RCC 7860 (cell line): ENCODE results near the gene ILK.
A peak's percentile ranks its signal among the peaks of the same experiment; 100 is the strongest.

ENCODE experiments used
- DNase-seq: peaks from one replicate; pipeline ENCODE4 v3.0.0-alpha.2; 2015; ENCODE audit warnings: low spot score
- FAIRE-seq: peaks from 2 replicates; lab custom pipeline; 2012; peaks lifted over from hg19 to GRCh38; lab: Jason Lieb, UNC

Gene ILK

DNA sequence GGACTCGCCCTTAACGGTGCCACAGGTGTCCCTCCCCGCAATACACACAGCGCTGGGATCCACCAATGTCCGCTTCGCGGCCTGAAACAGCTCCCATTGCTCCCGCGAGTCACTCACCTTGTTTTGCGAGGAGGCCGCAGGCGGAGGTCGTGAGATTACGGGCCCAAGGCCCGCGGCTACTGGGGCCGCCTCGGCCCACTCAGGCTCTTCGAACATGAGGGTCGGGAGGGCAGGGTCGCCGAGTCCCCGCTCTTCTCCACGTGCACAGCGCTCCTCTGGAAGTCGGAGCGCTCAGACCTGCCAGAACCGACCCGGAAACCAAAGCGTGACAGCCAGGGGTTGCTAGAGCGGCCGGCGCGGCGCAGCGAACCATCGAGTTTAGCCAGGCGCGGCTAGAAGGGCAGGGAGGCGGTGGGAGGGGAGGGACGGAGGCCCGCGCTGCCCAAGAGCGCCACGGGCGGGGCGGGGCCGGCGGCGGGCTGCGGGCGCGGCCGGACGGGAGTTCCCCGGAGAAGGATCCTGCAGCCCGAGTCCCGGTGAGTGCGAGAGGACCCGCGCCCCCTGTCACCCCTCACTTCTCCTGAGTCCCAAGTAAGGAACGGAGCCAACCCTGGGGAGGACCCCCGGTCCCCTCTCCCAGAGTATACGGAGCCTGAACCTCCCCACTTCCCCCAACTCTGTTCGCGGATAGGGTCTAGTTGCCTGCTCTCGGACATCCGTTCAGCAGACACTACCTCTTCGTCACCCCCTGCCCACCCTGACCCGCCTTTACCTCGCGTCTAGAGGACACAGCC lies at the start of gene ILK, which contains the start of gene RRP8:
Gene ILK (plus strand): TSS at position 488 of the 794 bp plus-strand sequence. CDS start 498 bp downstream, outside the sequence.
Gene RRP8 (minus strand): TSS at position 330 of the 794 bp plus-strand sequence. CDS start 114 bp downstream, at position 216.
- DNase-seq (peak; percentile 66), FAIRE-seq (no peak)

DNA sequence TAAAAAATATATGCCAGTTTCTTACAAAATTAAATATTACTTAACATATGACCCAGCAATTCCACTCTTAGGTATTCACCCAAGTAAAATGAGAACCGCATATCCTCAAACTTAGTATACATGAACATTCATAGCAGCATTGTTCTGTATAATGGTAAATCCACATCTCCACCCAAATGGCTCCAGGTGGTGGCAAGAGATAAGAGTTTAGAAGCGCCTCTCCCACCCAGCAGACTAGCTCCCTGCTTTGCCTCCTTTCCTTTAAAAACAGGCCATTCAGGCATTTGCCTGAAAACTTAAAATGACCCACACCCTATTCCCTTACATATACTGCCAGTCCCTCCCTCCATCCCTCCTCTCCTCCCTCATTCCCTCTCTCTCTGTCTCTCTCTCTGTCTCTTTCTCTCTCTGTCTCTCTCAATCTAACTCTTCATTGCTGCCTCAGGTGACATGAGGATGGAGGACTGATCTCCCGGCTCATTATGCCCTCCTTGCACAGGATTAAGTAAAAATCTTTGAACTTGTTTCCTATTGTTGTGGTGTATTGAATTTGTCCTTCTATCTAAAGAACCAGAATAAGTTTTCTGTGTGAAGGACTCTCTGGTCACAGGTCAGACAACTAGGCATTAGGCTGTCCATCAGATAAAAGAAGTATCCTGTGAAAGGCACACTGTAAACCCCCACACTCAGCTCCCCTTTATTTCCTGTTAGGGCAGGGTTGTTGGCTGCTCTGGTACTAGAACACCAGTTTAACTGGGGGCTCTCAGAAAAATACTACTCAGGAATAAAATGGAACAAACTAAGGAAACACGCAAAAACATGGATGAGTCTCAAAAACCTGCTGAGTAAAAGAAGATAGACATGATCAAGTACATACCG lies 48.5 kb upstream of the ILK start:
- DNase-seq = no peak
- FAIRE-seq = no peak

DNA sequence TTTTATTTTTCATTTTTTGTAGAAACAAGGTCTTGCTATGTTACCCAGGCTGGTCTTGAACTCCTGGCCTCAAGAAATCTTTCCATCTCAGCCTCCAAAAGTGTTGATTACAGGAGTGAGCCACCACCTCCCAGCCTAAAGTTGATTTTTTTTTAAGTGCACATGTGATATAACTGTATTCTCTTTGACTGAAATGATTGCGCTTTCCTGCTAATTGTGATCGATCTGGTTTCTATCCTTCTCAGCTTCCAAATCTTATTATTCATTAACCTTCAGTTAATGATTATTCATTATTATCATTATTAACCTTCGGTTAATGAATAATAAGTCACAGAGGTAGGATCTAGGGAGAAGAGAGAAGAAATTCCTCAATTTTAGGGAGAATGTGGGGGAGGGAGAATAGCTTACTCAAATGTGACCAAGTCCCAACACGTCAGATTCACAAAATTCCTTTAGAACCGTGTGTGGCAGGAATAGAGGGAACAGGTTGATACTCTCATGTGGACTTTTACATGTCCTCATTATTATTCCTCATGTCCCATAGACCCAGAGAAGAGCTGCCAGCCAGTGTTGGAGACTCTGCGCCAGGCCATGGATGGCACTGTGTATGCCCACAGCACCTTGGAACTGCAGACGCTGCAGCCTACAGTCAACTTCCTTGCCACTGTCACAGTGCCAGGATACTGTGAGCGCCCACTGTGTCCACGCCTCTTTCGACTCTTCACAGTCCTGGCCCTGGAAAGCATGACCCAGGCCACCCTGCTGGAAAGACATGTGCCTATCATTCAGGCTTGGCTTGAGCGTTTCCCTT lies 47.2 kb upstream of the ILK start:
- no peak for FAIRE-seq
- no peak for DNase-seq

DNA sequence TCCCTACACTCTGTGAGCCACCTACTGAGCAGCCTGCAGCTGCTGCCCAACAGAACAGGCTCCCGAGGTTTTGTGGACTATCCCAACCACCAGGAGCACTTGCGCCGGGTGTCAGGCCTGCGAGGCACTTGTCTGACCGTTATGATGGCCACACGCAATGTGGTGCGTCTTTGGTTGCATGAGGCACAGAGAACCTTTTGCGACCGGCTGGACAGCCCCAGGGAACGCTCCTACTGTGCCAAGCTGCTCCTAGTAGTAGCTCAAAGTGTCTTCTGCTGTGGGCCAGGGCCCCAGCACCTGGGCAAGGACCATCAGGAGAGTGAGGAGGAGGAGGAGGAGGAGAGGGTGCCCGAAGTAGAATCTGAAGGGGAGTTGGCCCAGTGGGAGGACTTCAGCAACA lies 46.5 kb upstream of the ILK start:
- DNase-seq (no peak), FAIRE-seq (no peak)

DNA sequence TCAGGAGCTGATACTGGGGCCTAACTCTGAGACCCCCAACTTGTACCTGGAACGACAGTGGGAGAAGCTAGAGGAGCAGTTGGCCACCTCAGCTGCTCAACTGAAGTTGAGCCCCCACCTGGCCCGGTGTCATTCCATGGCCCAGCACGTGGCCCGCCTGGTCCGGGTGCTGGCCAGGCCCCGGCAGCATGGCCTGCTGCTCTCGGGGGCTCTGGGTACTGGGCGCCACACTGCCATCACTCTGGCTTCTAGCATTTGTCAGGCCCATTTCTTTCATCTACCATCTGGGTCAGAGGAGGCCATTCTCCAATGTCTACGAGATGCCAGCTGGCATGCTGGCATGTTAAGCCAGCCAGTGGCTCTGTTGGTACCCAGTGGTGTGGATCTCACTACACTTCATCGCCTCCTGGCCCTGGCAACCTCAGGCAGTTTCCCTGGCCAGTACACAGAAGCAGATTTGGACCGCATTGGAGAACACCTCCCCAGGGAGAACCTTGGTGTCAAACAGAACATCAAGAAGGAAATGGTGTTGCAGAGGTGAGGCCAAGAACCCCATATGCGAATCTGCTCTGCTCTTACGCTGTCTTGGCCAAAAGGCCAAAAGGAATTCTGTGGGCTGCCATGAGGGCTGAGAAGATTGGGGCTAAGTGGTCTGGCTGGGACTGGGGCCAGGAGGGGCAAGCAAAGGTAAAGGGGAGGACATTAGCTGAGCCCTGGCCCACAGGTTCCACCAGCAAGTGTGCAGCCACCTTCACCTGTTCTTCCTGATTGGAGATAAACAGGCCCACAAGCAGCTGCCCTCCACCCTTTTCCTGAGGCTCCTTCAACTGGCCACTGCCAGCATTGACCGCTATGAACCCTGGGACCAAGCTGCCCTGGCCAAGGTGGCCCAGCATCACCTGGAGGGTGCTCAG lies 45.6 kb upstream of the ILK start:
- FAIRE-seq = no peak
- DNase-seq = no peak

DNA sequence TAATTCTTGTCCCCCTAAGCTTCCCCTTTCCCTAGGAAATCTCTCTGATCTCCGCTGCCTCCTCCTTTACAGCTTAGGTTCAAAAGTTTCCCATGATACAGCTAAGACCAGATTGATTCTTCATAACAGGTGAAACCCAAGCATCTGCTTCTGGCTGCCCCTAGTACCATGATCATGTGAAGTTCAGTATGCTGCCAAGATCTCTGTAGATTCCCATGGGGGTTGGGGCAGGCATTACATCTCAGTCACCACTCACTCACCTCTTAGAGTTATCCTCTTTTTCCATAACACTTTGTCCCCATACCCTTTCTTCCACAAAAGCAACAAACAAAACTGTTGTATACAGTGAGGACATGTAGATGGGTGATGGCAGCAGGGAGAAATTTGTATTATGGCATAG lies 44.2 kb upstream of the ILK start:
- DNase-seq (no peak), FAIRE-seq (no peak)

DNA sequence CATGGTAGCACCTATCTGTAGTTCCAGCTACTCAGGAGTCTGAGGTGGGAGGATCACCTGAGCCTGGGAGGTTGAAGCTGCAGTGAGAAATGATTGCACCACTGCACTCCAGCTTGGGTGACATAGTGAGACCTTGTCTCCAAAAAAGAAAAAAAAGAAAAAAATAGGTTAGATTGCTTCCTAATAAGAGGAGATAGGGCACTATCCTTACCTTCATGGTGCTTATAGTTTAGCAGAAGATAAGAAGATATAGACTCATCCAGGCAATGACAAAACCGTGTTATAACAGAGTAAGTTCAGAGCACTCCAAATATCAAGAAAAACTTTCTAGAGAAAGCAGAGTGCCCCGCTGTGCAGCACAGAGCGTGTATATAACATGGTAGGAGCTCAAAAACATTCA lies 42.3 kb upstream of the ILK start:
- FAIRE-seq (no peak), DNase-seq (no peak)

DNA sequence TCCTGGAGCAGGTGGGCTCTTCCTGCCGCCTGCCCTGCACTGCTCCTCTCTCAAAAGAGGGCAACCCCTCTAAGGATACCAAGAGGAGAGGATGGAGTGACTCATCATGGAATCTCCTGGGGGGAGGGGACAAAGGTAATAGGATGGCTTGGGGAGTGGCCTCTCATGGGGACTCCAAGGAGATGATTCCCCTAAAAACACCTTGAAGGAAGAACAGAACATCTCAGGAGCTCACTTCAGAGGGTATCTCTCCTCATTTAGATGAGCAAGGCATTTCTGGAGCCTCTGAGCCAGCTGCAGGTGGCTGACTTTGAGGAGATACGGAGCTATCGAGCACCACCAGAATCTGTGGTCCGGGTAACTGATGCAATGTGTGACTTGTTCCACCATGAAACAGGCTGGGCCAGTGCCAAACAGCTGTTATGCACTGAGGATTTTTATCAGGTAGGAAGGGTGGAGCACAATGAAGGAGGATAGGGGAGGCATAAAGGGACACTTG lies 40.4 kb upstream of the ILK start:
- FAIRE-seq (no peak), DNase-seq (no peak)

DNA sequence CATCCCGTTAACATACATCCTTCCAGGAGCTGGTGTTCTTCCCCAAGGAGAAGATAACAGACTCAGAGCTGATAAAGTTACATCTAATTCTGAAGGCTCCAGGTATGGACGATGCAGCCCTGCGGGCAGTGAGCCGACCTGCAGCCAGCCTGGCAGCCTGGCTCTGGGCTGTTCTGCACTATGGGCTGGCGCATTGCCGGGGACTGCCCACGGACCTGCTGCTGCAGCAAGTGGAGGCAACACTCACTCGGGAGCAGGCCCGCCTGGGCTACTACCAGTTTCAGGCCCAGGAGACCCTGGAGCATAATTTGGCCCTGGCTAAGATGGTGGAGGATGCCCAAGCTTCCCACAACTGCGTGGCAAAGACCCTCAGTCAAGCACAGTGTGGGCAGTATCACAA lies 39.9 kb upstream of the ILK start:
- DNase-seq (no peak), FAIRE-seq (no peak)

DNA sequence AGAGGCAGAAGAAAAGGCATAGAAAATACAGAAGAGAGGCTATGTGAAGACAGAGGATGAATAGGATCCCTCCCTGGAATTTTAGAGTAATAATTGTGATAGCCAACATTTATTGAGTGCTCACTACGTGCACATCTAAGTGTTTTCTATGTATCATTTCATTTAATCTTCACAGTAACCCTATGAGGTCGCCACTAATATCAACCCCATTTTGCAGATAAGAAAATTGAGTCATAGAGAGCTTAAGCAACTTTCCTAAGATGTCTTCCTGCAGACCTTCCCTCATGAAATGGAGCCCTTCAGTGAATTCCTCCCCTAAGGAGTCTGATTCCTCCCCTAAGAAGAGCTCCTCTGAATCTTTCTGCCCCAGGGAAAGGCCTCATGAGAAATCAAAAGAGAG lies 38.2 kb upstream of the ILK start:
- FAIRE-seq = no peak
- DNase-seq = no peak

DNA sequence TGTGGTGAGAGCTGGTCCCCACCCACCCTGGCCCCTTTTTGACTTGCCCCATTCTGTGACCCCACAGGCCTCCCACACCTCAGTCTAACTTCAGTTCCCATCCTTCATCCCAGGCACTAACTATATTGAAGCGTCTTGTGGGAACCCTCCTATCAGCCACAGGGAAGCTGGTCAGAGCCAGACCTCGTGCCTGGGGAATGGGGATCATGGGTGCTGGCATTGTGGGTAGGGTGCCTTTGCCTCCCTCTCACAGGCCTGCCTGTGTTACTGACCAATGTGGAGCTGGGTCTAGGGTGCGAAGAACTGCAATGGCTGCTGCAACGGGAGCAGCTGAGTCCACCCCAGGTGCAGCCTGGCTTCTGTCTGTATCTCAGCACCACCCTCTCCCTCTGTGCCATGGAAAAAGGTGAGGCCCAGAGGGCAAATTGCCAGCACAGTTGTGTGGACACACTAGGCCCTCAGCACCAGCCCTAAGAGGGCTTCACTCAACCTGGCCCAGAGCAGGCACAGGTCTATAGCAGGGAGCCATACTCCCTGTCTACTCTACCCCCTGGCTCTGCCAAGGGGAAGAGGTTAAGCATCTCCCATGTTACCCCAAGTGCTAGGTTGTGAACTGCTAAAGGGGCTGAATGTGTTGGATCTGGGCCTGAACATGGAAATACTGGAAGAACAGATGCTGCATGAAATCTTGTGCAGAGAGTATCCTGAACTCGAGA lies 37.4 kb upstream of the ILK start:
- FAIRE-seq (no peak), DNase-seq (no peak)

DNA sequence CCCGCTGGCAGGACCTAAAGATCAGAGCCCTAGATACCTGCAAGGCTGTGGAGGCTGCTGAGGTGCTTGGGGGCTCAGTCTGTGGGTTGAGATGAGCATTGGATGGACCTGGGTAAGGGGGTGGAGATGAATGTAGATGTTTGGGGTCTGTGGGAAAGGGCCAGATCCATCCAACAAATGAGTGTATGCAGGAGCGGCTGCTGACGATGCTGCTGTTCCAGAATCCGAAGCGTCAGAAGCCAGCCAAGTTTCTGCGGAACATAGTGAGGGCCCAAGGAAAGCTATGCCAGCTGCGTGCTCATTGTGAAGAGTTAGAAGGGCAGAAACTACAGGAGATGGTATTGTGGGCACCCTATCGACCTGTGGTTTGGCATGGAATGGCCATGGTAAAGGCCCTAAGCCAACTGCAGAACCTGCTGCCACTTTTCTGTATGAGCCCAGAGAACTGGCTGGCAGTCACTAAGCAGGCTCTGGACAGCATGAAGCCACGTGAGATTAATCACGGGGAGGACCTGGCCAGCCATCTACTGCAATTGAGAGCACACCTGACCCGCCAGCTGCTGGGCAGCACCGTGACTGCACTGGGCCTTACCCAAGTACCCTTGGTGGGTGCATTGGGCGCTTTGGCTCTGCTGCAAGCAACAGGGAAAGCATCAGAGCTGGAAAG lies 36.7 kb upstream of the ILK start:
- FAIRE-seq (no peak), DNase-seq (no peak)

DNA sequence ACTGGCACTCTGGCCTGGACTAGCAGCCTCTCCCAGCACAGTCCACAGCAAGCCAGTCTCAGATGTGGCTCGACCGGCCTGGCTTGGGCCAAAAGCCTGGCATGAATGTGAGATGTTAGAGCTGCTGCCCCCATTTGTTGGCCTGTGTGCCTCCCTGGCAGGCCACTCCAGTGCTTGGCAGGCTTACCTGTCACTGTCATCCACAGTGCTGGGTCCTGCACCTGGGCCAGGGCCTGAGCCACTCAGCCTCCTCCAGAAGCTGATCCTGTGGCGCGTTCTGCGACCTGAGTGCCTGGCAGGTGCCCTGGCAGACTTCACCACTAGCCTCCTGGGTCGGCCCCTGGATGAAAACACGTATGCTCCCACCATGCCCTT lies 36.2 kb upstream of the ILK start:
- no peak for DNase-seq
- FAIRE-seq = no peak

DNA sequence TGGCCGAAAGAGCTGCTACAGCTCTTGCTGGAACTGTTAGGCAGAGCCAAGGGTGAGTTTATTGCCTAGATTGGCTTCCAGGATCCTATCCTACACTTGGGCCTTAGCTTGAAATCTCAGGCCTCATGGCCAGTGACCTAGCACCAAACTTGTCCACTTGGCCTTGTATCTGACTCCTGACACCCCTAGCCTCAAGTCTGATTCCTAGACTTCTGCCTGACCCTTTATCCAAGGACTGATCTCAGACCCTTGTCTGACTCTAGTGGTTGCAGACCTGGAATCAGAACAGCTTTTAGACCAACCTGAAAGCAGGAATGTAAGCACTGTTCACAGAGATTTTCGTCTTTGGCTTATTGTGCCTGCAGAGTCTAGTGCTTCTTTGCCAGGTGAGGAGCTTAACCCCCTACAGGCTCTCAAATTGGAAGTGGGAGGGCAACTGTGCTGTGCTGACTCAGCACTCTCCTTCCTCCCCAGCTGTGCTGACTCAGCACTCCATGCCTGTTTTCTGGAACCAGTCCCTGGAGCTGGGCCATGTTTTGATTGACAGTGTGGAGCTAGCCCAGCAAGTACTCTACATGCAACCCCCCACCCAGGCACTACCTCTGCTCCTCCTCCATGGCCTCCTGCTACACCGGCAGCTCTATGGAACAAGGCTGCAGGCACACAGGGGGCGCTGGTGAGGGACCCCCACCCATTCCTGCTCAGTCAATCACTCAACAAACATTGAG lies 35.2 kb upstream of the ILK start:
- FAIRE-seq = no peak
- peak; percentile 51 for DNase-seq

DNA sequence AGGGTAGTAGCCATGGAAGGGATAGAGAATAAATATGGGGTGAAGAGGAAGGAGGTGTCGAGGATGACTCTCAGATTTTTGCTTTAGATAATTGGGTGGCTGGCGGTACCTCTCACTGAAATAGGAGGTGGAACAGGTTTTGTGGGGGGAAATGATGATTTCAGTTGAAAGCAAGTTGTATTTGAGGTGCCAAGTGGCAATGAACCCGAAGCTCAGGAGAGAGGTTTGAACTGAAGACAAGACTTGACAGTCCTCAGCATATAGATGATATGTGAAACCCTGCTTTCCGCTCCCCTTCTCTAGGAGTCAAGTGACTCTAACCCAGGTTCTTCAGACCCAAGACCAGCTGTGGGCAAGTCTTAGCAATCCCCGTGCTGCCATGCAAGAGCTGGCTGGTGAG lies 33.9 kb upstream of the ILK start:
- DNase-seq (no peak), FAIRE-seq (no peak)

DNA sequence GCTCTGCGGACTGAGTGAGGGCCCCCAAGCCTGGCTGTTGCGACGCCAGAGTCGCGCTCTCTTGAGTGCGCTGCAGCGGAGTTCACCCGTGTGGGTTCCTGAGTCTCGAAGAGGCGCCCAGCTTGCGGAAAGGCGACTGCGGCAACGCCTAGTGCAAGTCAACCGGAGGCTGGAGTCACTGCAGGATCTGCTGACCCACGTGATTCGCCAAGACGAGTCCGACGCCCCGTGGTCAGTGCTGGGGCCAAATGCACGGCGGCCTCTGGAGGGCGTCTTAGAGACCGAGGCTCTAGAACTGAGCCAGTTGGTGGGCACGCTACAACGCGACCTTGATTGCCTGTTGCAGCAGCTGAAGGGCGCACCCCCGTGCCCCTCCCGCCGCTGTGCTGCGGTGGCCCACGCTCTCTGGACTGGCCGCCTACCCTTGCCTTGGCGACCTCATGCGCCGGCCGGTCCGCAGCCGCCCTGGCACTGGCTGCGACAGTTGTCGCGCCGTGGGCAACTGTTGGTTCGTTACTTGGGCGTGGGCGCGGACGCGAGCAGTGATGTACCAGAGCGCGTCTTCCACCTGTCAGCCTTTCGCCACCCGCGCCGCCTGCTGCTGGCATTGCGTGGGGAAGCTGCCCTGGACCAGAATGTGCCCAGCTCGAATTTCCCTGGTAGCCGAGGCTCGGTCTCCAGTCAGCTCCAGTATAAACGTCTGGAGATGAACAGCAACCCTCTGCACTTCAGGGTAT lies 32.7 kb upstream of the ILK start:
- FAIRE-seq (no peak), DNase-seq (no peak)

DNA sequence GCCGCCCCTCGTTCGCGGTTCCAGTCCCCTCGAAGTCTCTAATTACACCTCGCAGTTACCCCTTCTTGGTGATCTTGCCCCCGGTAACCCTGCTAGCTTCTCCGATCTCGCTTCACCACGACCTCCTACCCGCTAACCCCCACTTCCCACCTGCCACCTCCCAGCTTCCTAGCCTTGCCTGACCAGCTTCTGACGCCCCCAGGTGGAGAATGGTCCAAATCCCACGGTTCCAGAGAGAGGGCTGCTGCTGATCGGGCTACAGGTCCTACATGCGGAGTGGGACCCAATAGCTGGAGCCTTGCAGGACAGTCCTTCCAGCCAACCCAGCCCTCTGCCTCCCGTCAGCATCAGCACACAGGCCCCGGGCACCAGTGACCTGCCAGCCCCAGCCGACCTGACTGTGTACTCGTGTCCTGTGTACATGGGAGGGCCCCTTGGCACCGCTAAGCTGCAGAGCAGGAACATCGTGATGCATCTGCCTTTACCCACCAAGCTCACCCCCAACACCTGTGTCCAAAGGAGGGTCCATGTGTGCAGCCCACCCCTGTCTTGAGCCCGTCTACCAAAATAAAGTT lies 32.1 kb upstream of the ILK start:
- DNase-seq (no peak), FAIRE-seq (no peak)
